Neural progenitor cell (in vitro differentiated cells): ENCODE data around the gene TCF3.

Experiments used
- CTCF ChIP-seq: fragments of 200-600 bp; sonication (generic); IDR thresholded peaks from 2 replicates; pipeline ENCODE4 v1.5.1; 2017; ENCODE audit warnings: antibody characterized with exemption, mild to moderate bottlenecking
- EZH2 ChIP-seq: fragments of 200-600 bp; sonication (generic); IDR thresholded peaks from 2 replicates; pipeline ENCODE4 v1.6.1; 2017; ENCODE audit warnings: antibody characterized with exemption, mild to moderate bottlenecking, moderate library complexity
- EZH2phosphoT487 ChIP-seq: fragments of 200-600 bp; sonication (generic); IDR thresholded peaks from 2 replicates; pipeline ENCODE4 v1.6.1; 2017; ENCODE audit warnings: antibody characterized with exemption

- TF ChIP-seq CTCF (no peak), EZH2 (no peak), EZH2phosphoT487 (no peak)
Measured at GRCh38 chr19:1598777-1599459, 53.5 kb downstream of the TCF3 start.
